Keratinocyte (primary cell): ENCODE measurements around the gene MIOX. TPM values are rescaled to one million over a fixed set of nuclear protein-coding genes. Genes with fewer than 3 reads are reported as not detected.

Source experiments
- DNase-seq: peaks from one replicate; pipeline ENCODE4 v3.0.0-alpha.2; 2011; ENCODE audit warnings: low read depth, missing footprints, low spot score
- FAIRE-seq: peaks from 2 replicates; lab custom pipeline; 2011; peaks lifted over from hg19 to GRCh38; lab: Jason Lieb, UNC
- H2AFZ ChIP-seq: 2 replicates; pipeline ENCODE4 v1.6.0; 2012; ENCODE audit warnings: low read length, control low read depth, inconsistent platforms; ENCODE audit not compliant: control insufficient read depth
- H3K27ac ChIP-seq: 2 replicates; pipeline ENCODE4 v1.5.1; 2011; ENCODE audit warnings: low read length; ENCODE audit not compliant: control insufficient read depth, insufficient read depth
- H3K27me3 ChIP-seq: 3 replicates; pipeline ENCODE4 v1.6.0; 2011; ENCODE audit warnings: low read length; ENCODE audit not compliant: control insufficient read depth, insufficient read depth; ENCODE audit errors: extremely low read depth
- H3K36me3 ChIP-seq, 2 experiments: 2 replicates in 1 of 2; 3 replicates in 1 of 2; pipeline ENCODE4 v1.5.1; 2011; ENCODE audit warnings: low read length in 2 of 2, mild to moderate bottlenecking in 1 of 2; ENCODE audit not compliant: control insufficient read depth in 2 of 2, insufficient read depth in 2 of 2; ENCODE audit errors: extremely low read depth in 1 of 2
- H3K4me1 ChIP-seq: 3 replicates; pipeline ENCODE4 v1.5.1; 2011; ENCODE audit warnings: low read length; ENCODE audit not compliant: control insufficient read depth, insufficient read depth; ENCODE audit errors: extremely low read depth
- H3K4me2 ChIP-seq: 3 replicates; pipeline ENCODE4 v1.6.0; 2011; ENCODE audit warnings: low read depth, low read length; ENCODE audit not compliant: control insufficient read depth, insufficient read depth; ENCODE audit errors: extremely low read depth
- H3K4me3 ChIP-seq, 3 experiments: fragments of 200-600 bp in 1 of 3; sonication (generic) in 1 of 3; 2 replicates in 2 of 3; 3 replicates in 1 of 3; pipeline ENCODE4 v1.5.1; 2011 to 2016; ENCODE audit warnings: low read length in 3 of 3, mild to moderate bottlenecking in 3 of 3, control low read depth in 2 of 3, inconsistent platforms in 1 of 3, low read depth in 1 of 3, mixed read lengths in 1 of 3, mixed run types in 1 of 3, moderate library complexity in 1 of 3; ENCODE audit not compliant: control insufficient read depth in 2 of 3, insufficient read depth in 2 of 3; ENCODE audit errors: extremely low read depth in 1 of 3
- H3K79me2 ChIP-seq: 2 replicates; pipeline ENCODE4 v1.6.0; 2012; ENCODE audit warnings: low read length; ENCODE audit not compliant: control insufficient read depth, insufficient read depth
- H3K9ac ChIP-seq: 3 replicates; pipeline ENCODE4 v1.6.0; 2011; ENCODE audit warnings: low read length; ENCODE audit not compliant: control insufficient read depth, insufficient read depth; ENCODE audit errors: extremely low read depth
- H3K9me1 ChIP-seq: 3 replicates; pipeline ENCODE4 v1.6.0; 2011; ENCODE audit warnings: low read length; ENCODE audit not compliant: control insufficient read depth, insufficient read depth; ENCODE audit errors: extremely low read depth
- H3K9me3 ChIP-seq: 2 replicates; pipeline ENCODE4 v1.5.1; 2012; ENCODE audit warnings: low read depth, low read length; ENCODE audit not compliant: control insufficient read depth
- H4K20me1 ChIP-seq: 3 replicates; pipeline ENCODE4 v1.6.0; 2011; ENCODE audit warnings: low read length; ENCODE audit not compliant: control insufficient read depth, insufficient read depth; ENCODE audit errors: extremely low read depth
- EZH2 ChIP-seq: IDR thresholded peaks from one replicate; pipeline ENCODE4 v1.6.1; 2012; ENCODE audit warnings: inconsistent platforms, mild to moderate bottlenecking, low read length, moderate library complexity
- dilution Hi-C: fragments of 300-500 bp; cut with MboI; formaldehyde crosslinking; loops from one replicate; pipeline ENCODE4 v1.7.0; 2020; ENCODE audit warnings: low sequenced_read_pairs; ENCODE audit not compliant: extremely low pct_ligation_motif_present
- polyA plus RNA-seq, 5 experiments: library from polyadenylated mRNA; depleted of rRNA in 3 of 5; stranded (reverse) in 3 of 5; stranded (forward) in 1 of 5; unstranded in 1 of 5; fragments of >200 nt; gene quantifications; 1 replicate in 1 of 5; 2 replicates in 3 of 5; 3 replicates in 1 of 5; pipeline versions ENCODE4 v1.2.1 to v1.2.3, GENCODE V29; 2011 to 2012; ENCODE audit warnings: missing spikeins in 2 of 5, low read depth in 1 of 5, low replicate concordance in 1 of 5
- TF ChIP-seq, protein P1 (sequence below), 3 experiments: IDR thresholded peaks in 1 of 3; conservative IDR thresholded peaks in 1 of 3; optimal IDR thresholded peaks in 1 of 3; 2 replicates in 2 of 3; 3 replicates in 1 of 3; pipeline versions ENCODE3 to v1.5.1; 2011; ENCODE audit warnings: low read length in 3 of 3, mild to moderate bottlenecking in 3 of 3, moderate library complexity in 2 of 3, control low read depth in 1 of 3, inconsistent platforms in 1 of 3; ENCODE audit not compliant: insufficient read depth in 2 of 3; ENCODE audit errors: extremely low read depth in 1 of 3

MIOX gene
- polyA plus RNA-seq, 1 donor (not counting 4 experiments of a cell fraction or from before 2014, with no cell fraction given), result not detected

DNA sequence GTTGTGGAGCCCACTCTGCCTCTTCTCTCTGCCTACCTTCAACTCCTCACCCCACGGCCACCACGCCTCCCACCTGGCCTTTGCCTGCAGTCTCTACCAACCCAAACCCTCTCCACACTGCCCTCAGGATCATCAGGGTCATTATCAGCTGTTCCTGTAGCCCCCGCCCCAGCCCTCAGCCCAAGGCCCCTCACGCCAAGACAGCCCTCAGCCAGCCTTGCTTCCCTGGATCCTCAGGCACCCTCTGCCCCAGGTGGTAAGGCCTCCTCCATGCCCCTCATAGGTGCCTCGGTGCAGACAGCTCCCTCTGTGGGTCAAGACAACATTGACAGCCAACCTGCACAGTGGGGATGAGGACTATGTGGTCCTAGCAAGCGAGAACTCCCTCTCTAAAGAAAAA is 13.6 kb upstream of the MIOX start:
- DNase-seq (no peak), FAIRE-seq (peak; percentile 58)
- dilution Hi-C loops, result no loop called here
- H3K4me2 ChIP-seq, result peak overlapping the region; percentile 96
- peaks cover 56% of the 10 kb centered on the region for H3K79me2 ChIP-seq
- TF ChIP-seq, protein P1, sequence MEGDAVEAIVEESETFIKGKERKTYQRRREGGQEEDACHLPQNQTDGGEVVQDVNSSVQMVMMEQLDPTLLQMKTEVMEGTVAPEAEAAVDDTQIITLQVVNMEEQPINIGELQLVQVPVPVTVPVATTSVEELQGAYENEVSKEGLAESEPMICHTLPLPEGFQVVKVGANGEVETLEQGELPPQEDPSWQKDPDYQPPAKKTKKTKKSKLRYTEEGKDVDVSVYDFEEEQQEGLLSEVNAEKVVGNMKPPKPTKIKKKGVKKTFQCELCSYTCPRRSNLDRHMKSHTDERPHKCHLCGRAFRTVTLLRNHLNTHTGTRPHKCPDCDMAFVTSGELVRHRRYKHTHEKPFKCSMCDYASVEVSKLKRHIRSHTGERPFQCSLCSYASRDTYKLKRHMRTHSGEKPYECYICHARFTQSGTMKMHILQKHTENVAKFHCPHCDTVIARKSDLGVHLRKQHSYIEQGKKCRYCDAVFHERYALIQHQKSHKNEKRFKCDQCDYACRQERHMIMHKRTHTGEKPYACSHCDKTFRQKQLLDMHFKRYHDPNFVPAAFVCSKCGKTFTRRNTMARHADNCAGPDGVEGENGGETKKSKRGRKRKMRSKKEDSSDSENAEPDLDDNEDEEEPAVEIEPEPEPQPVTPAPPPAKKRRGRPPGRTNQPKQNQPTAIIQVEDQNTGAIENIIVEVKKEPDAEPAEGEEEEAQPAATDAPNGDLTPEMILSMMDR (optimal IDR thresholded peaks at IDR 0.05 in 1 of 3, IDR thresholded peaks at IDR 0.05 in 1 of 3, conservative IDR thresholded peaks at IDR 0.05 in 1 of 3; ENCODE audit: extremely low read depth in 1 of 3, insufficient read depth in 2 of 3, low read length in 3 of 3), result peak; percentile 37 to 79 (median 66)
- no peak for TF ChIP-seq EZH2
- H3K9me3 ChIP-seq, result no peaks in the 10 kb centered on the region
- H3K36me3 ChIP-seq, result peaks cover 1 to 16% of the 10 kb centered on the region in 2 experiments
- no peak overlapping the region for H3K9ac ChIP-seq
- peaks cover 17% of the 10 kb centered on the region for H3K9me1 ChIP-seq
- no peak overlapping the region for H3K27ac ChIP-seq
- H3K4me1 ChIP-seq, result peaks cover 63% of the 10 kb centered on the region
- H4K20me1 ChIP-seq, result peaks cover 41% of the 10 kb centered on the region
- no peaks in the 10 kb centered on the region for H3K27me3 ChIP-seq
- peak overlapping the region in 1 of 3 experiments; percentile 80 for H3K4me3 ChIP-seq
- no peak overlapping the region for H2AFZ ChIP-seq

GRCh38 chr22:50473855-50474671 is 12.6 kb upstream of the MIOX start:
- Histone ChIP-seq H3K79me2 (peaks cover 49% of the 10 kb centered on the region), H3K27ac (peak overlapping the region; percentile 49), H3K27me3 (no peaks in the 10 kb centered on the region), H3K9me1 (peaks cover 16% of the 10 kb centered on the region), H3K4me2 (peak overlapping the region; percentile 96), H3K36me3 (peaks cover 1 to 16% of the 10 kb centered on the region in 2 experiments), H2AFZ (no peak overlapping the region), H3K9ac (peak overlapping the region; percentile 78), H3K4me3 (peak overlapping the region; percentile 62 to 85 (median 80)), H4K20me1 (peaks cover 36% of the 10 kb centered on the region), H3K9me3 (no peaks in the 10 kb centered on the region), H3K4me1 (peaks cover 62% of the 10 kb centered on the region)
- FAIRE-seq, result peak; percentile 53
- TF ChIP-seq, protein P1 (optimal IDR thresholded peaks at IDR 0.05 in 1 of 3, IDR thresholded peaks at IDR 0.05 in 1 of 3, conservative IDR thresholded peaks at IDR 0.05 in 1 of 3; ENCODE audit: extremely low read depth in 1 of 3, insufficient read depth in 2 of 3, low read length in 3 of 3), result no peak
- no peak for TF ChIP-seq EZH2
- no peak for DNase-seq
- dilution Hi-C loops, result no loop called here
